ENCODE data around the gene CCNA2.
A peak's percentile ranks its signal among the peaks of the same experiment; 100 is the strongest.

Gene CCNA2

GRCh38 chr4:121799867-121800501, 23.7 kb downstream of the CCNA2 start:
- no peak for DNase-seq (ENCODE audit: low read depth)
- no peak overlapping the region for H3K4me3 ChIP-seq (replicated peaks; ENCODE audit: low read depth, low read length)
- TF ChIP-seq CTCF (IDR thresholded peaks at IDR 0.05; ENCODE audit: low read length, missing control alignments), result no peak

- no peak for DNase-seq (ENCODE audit: low read depth)
- TF ChIP-seq CTCF (IDR thresholded peaks at IDR 0.05; ENCODE audit: low read length, missing control alignments), result no peak
- H3K4me3 ChIP-seq (replicated peaks; ENCODE audit: low read depth, low read length), result no peak overlapping the region
Measured at GRCh38 chr4:121799208-121799823, 24.4 kb downstream of the CCNA2 start.

GRCh38 chr4:121796283-121796682, 27.4 kb downstream of the CCNA2 start:
- DNase-seq (ENCODE audit: low read depth), result no peak
- TF ChIP-seq CTCF (IDR thresholded peaks at IDR 0.05; ENCODE audit: low read length, missing control alignments), result no peak
- no peak overlapping the region for H3K4me3 ChIP-seq (replicated peaks; ENCODE audit: low read depth, low read length)

GRCh38 chr4:121794505-121795188, 29.0 kb downstream of the CCNA2 start:
- no peak for TF ChIP-seq CTCF (IDR thresholded peaks at IDR 0.05; ENCODE audit: low read length, missing control alignments)
- DNase-seq (ENCODE audit: low read depth), result peak; percentile 24
- H3K4me3 ChIP-seq (replicated peaks; ENCODE audit: low read depth, low read length), result no peak overlapping the region

GRCh38 chr4:121792966-121793365, 30.7 kb downstream of the CCNA2 start:
- no peak for TF ChIP-seq CTCF (IDR thresholded peaks at IDR 0.05; ENCODE audit: low read length, missing control alignments)
- H3K4me3 ChIP-seq (replicated peaks; ENCODE audit: low read depth, low read length), result no peak overlapping the region
- no peak for DNase-seq (ENCODE audit: low read depth)

- H3K4me3 ChIP-seq (replicated peaks; ENCODE audit: low read depth, low read length), result no peak overlapping the region
- DNase-seq (ENCODE audit: low read depth), result peak; percentile 39
- no peak for TF ChIP-seq CTCF (IDR thresholded peaks at IDR 0.05; ENCODE audit: low read length, missing control alignments)
Measured at GRCh38 chr4:121791481-121791880, 32.2 kb downstream of the CCNA2 start.

All from fibroblast of pulmonary artery (primary cell).